K562 (cell line): Measurements from ENCODE around the gene RNF4. TPM values are rescaled to one million over a fixed set of nuclear protein-coding genes. Genes with fewer than 3 reads are reported as not detected.
A peak's percentile ranks its signal among the peaks of the same experiment; 100 is the strongest.

Experiments
- ARID1B ChIP-seq: fragments of 450-650 bp; IDR thresholded peaks from 2 replicates; pipeline ENCODE4 v1.6.1; 2016; ENCODE audit warnings: antibody characterized with exemption, mild to moderate bottlenecking, inconsistent platforms
- ATF1 ChIP-seq, 2 experiments: fragments of 450-650 bp in 1 of 2; IDR thresholded peaks; 2 replicates each; pipeline ENCODE4 v1.6.1; 2016; ENCODE audit warnings: missing compliant biosample characterization in 1 of 2, missing genetic modification characterization in 1 of 2
- ATF7 ChIP-seq: fragments of 450-650 bp; IDR thresholded peaks from 2 replicates; pipeline ENCODE4 v1.7.1; 2014; ENCODE audit warnings: mild to moderate bottlenecking, moderate library complexity
- BRD4 ChIP-seq: fragments of 200-600 bp; sonication (generic); IDR thresholded peaks from 2 replicates; pipeline ENCODE4 v1.6.1; 2017; ENCODE audit warnings: inconsistent platforms
- CGGBP1 ChIP-seq: fragments of 250-450 bp; sonication (Bioruptor Pico); IDR thresholded peaks from 2 replicates; pipeline ENCODE4 v1.9.0; 2021; ENCODE audit warnings: mild to moderate bottlenecking
- E2F6 ChIP-seq, 2 experiments: IDR thresholded peaks; 2 replicates each; pipeline ENCODE4 v1.6.1; 2011; ENCODE audit warnings: borderline replicate concordance in 1 of 2, control low read depth in 1 of 2, low read depth in 1 of 2, low read length in 1 of 2, mild to moderate bottlenecking in 1 of 2, mixed read lengths in 1 of 2, moderate library complexity in 1 of 2; ENCODE audit not compliant: insufficient read depth in 1 of 2, insufficient read length in 1 of 2, poor library complexity in 1 of 2, severe bottlenecking in 1 of 2; ENCODE audit errors: extremely low read depth in 1 of 2
- EGR1 ChIP-seq: fragments of 450-650 bp; conservative IDR thresholded peaks from 2 replicates; pipeline ENCODE4 v1.6.1; 2017; ENCODE audit warnings: mild to moderate bottlenecking
- ETS1 ChIP-seq: conservative IDR thresholded peaks from 2 replicates; pipeline ENCODE4 v1.6.1; 2011; ENCODE audit warnings: low read depth, mild to moderate bottlenecking, low read length; ENCODE audit not compliant: control insufficient read depth
- FIP1L1 ChIP-seq: fragments of 200-400 bp; formaldehyde crosslinking; IDR thresholded peaks from 2 replicates; pipeline ENCODE4 v1.6.1; 2018; ENCODE audit warnings: mild to moderate bottlenecking, low read depth, low read length; ENCODE audit not compliant: poor library complexity, severe bottlenecking
- HNRNPK ChIP-seq: fragments of 200-400 bp; formaldehyde crosslinking; IDR thresholded peaks from one replicate; pipeline ENCODE4 v1.6.1; 2018; ENCODE audit warnings: mild to moderate bottlenecking, low read depth, low read length; ENCODE audit not compliant: poor library complexity, severe bottlenecking
- HNRNPL ChIP-seq: fragments of 200-400 bp; formaldehyde crosslinking; IDR thresholded peaks from 2 replicates; pipeline ENCODE4 v1.6.1; 2017; ENCODE audit warnings: low read depth, mild to moderate bottlenecking, low read length
- MYC ChIP-seq, 2 experiments: fragments of 250-450 bp in 1 of 2; sonication (Bioruptor Pico) in 1 of 2; IDR thresholded peaks; 2 replicates each; pipeline versions ENCODE4 v1.5.1 to v1.6.1; 2012 to 2021; ENCODE audit warnings: low read depth in 2 of 2, borderline replicate concordance in 1 of 2, improper control_type of control experiment in 1 of 2, low read length in 1 of 2, mild to moderate bottlenecking in 1 of 2, moderate library complexity in 1 of 2
- NR3C1 ChIP-seq: sonication (generic); formaldehyde crosslinking; IDR thresholded peaks from 2 replicates; pipeline ENCODE4 v1.8.1; 2022; ENCODE audit warnings: missing genetic modification reagents
- NRF1 ChIP-seq, 2 experiments: fragments of 450-650 bp; IDR thresholded peaks in 1 of 2; conservative IDR thresholded peaks in 1 of 2; 2 replicates each; pipeline ENCODE4 v1.6.1; 2014; ENCODE audit warnings: mild to moderate bottlenecking in 2 of 2
- RBM25 ChIP-seq: fragments of 200-400 bp; formaldehyde crosslinking; IDR thresholded peaks from 2 replicates; pipeline ENCODE4 v1.6.1; 2018; ENCODE audit warnings: low read length, low read depth, moderate library complexity; ENCODE audit not compliant: severe bottlenecking
- RBM34 ChIP-seq: fragments of 200-400 bp; formaldehyde crosslinking; IDR thresholded peaks from 2 replicates; pipeline ENCODE4 v1.6.1; 2018; ENCODE audit warnings: low read length, borderline replicate concordance; ENCODE audit not compliant: insufficient read depth
- SAFB ChIP-seq: fragments of 200-400 bp; formaldehyde crosslinking; IDR thresholded peaks from 2 replicates; pipeline ENCODE4 v1.6.1; 2017; ENCODE audit warnings: low read depth, low read length, borderline replicate concordance
- STAT6 ChIP-seq: sonication (generic); formaldehyde crosslinking; IDR thresholded peaks from 2 replicates; pipeline ENCODE4 v1.8.1; 2023; ENCODE audit warnings: mild to moderate bottlenecking, missing genetic modification reagents
- U2AF1 ChIP-seq: fragments of 200-400 bp; formaldehyde crosslinking; optimal IDR thresholded peaks from 2 replicates; pipeline ENCODE3; 2017; ENCODE audit warnings: mild to moderate bottlenecking, low read depth, low read length, moderate library complexity
- ZNF282 ChIP-seq: sonication (generic); formaldehyde crosslinking; IDR thresholded peaks from 2 replicates; pipeline ENCODE4 v1.8.1; 2023; ENCODE audit warnings: missing genetic modification reagents
- polyA plus RNA-seq, 8 experiments: library from polyadenylated mRNA; depleted of rRNA in 4 of 8; stranded (reverse) in 5 of 8; unstranded in 3 of 8; fragments of >200 nt; fragmentation: Nextera tagmentation in 2 of 8; fragmentation: Illumina TruSeq in 1 of 8; extraction: Ambion mirVana in 2 of 8; extraction: Trizol in 1 of 8; gene quantifications; 2 replicates each; pipeline versions ENCODE4 v1.2.1 to v1.2.3, GENCODE V29; 2011 to 2014; ENCODE audit warnings: inconsistent platforms in 1 of 8, missing spikeins in 1 of 8
- total RNA-seq, 7 experiments: library from RNA; depleted of rRNA in 6 of 7; stranded (reverse); fragments of >200 nt in 6 of 7; fragmentation: Illumina TruSeq in 2 of 7; extraction: Trizol in 2 of 7; gene quantifications; 2 replicates each; pipeline versions ENCODE4 v1.2.1 to v1.2.3, GENCODE V29; 2011 to 2021; ENCODE audit warnings: low replicate concordance in 1 of 7

The RNF4 gene
- total and polyA plus RNA-seq, 9 of the 15 experiments (the other 6 are each of a cell fraction or from before 2014, with no cell fraction given): 19.2 to 59.3 (median 44.8) TPM

GRCh38 chr4:2537011-2537830, 68.3 kb downstream of the RNF4 start (continued):
- TF ChIP-seq NRF1 (conservative IDR thresholded peaks at IDR 0.05 in 1 of 2, IDR thresholded peaks at IDR 0.05 in 1 of 2) (peak in 1 of 2 experiments; percentile 37; a peak in 1 of 4 replicates), U2AF1 (peak; percentile 59), E2F6 (IDR thresholded peaks at IDR 0.05; ENCODE audit: borderline replicate concordance in 1 of 2, extremely low read depth in 1 of 2, insufficient read depth in 1 of 2, insufficient read length in 1 of 2, low read depth in 1 of 2, low read length in 1 of 2, poor library complexity in 1 of 2, severe bottlenecking in 1 of 2) (peak in 1 of 2 experiments; percentile 30), RBM25 (peak; percentile 18), HNRNPL (0 out of 2 replicates have a peak, but pooled peaks have one; percentile 45), HNRNPK (no peak), ZNF282 (CRISPR knock-in tag) (peak; percentile 68; the same call in 1 of the 2 replicates), EGR1 (peak; percentile 27; the same call in 1 of the 2 replicates), MYC (IDR thresholded peaks at IDR 0.05; ENCODE audit: low read depth, low read length) (0 out of 2 replicates have a peak, but pooled peaks have one; percentile 25), MYC (CRISPR knock-in tag; IDR thresholded peaks at IDR 0.05; ENCODE audit: borderline replicate concordance, low read depth) (no peak), ARID1B (no peak), ATF7 (no peak), ATF1 (CRISPR knock-in tag; IDR thresholded peaks at IDR 0.05) (no peak), ATF1 (tag; IDR thresholded peaks at IDR 0.05) (peak; percentile 47; the same call in 1 of the 2 replicates), BRD4 (0 out of 2 replicates have a peak, but pooled peaks have one; percentile 33), NR3C1 (CRISPR knock-in tag) (peak; percentile 71; the same call in 1 of the 2 replicates), STAT6 (peak; percentile 82), ETS1 (0 out of 2 replicates have a peak, but pooled peaks have one; percentile 44), CGGBP1 (CRISPR knock-in tag) (no peak), RBM34 (0 out of 2 replicates have a peak, but pooled peaks have one; percentile 43), FIP1L1 (peak; percentile 87), SAFB (no peak)
